ENCODE measurements around the gene CAPSL.

DNA sequence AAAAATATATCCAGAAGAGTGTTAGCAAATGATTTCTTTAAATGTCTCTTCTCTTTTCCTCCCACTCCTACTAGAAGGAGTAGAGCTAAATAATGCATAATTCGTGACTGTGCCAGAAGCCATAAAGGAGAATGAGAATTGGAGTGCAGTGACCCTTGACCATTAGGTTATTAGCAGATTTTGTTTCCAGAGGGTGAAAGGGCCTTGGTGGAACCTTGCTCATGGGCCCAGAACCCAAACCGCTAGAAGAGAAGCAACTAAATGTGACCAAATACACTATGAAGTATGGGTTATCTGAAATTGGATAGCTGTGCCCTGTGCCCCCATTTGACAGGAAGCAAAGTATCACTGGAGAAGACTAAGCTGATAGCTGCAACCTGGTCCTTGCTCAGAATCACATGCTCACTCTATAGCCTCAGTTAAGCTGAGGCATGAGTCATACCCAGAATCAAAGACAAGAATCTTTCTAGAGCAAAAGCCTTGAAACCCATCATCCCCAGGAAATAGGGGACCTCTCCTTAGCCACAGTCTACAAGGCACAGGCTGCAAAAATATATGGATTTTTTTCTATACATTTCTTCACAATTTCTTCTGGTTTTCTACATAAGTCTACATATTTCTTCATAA is 36.3 kb downstream of the CAPSL start:
- TF ChIP-seq, protein P1, sequence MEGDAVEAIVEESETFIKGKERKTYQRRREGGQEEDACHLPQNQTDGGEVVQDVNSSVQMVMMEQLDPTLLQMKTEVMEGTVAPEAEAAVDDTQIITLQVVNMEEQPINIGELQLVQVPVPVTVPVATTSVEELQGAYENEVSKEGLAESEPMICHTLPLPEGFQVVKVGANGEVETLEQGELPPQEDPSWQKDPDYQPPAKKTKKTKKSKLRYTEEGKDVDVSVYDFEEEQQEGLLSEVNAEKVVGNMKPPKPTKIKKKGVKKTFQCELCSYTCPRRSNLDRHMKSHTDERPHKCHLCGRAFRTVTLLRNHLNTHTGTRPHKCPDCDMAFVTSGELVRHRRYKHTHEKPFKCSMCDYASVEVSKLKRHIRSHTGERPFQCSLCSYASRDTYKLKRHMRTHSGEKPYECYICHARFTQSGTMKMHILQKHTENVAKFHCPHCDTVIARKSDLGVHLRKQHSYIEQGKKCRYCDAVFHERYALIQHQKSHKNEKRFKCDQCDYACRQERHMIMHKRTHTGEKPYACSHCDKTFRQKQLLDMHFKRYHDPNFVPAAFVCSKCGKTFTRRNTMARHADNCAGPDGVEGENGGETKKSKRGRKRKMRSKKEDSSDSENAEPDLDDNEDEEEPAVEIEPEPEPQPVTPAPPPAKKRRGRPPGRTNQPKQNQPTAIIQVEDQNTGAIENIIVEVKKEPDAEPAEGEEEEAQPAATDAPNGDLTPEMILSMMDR (IDR thresholded peaks at IDR 0.05), result no peak
- TF ChIP-seq POLR2AphosphoS5 (IDR thresholded peaks at IDR 0.05; ENCODE audit: insufficient read depth in 1 of 2, low read depth in 1 of 2) (no peak), POLR2A (IDR thresholded peaks at IDR 0.05) (no peak)
